Neural cell (in vitro differentiated cells): ENCODE results near the gene SLC12A3. TPM values are rescaled to one million over a fixed set of nuclear protein-coding genes. Genes with fewer than 3 reads are reported as not detected.

Source experiments
- H2AFZ ChIP-seq: fragments of 200-600, 300-800 bp; sonication (generic), shearing (Covaris generic); 2 replicates; pipeline ENCODE4 v1.6.0; 2014; ENCODE audit warnings: low read depth, mild to moderate bottlenecking, antibody characterized with exemption, low read length, moderate library complexity
- H3F3A ChIP-seq: fragments of 200-600 bp; shearing (Covaris generic); 2 replicates; pipeline ENCODE4 v1.6.1; 2016; ENCODE audit warnings: mild to moderate bottlenecking, moderate library complexity, mixed read lengths, antibody characterized with exemption, low read length; ENCODE audit not compliant: insufficient read depth, poor library complexity, severe bottlenecking
- H3K27ac ChIP-seq: fragments of 200-600, 300-800 bp; sonication (generic), shearing (Covaris generic); 2 replicates; pipeline ENCODE4 v1.5.1; 2014; ENCODE audit warnings: mild to moderate bottlenecking, low read length, moderate library complexity
- H3K27me3 ChIP-seq: fragments of 300-800, 200-600 bp; sonication (generic), shearing (Covaris generic); 2 replicates; pipeline ENCODE4 v1.6.0; 2014; ENCODE audit warnings: mild to moderate bottlenecking, low read depth, low read length, moderate library complexity; ENCODE audit not compliant: insufficient read depth
- H3K36me3 ChIP-seq: fragments of 300-800, 200-600 bp; sonication (generic), shearing (Covaris generic); 2 replicates; pipeline ENCODE4 v1.5.1; 2014; ENCODE audit warnings: mild to moderate bottlenecking, antibody characterized with exemption, low read length, moderate library complexity; ENCODE audit not compliant: insufficient read depth
- H3K4me2 ChIP-seq: fragments of 300-800, 200-600 bp; sonication (generic), shearing (Covaris generic); 2 replicates; pipeline ENCODE4 v1.6.0; 2014; ENCODE audit warnings: mild to moderate bottlenecking, low read length
- H3K4me3 ChIP-seq: fragments of 300-800, 200-600 bp; sonication (generic), shearing (Covaris generic); 2 replicates; pipeline ENCODE4 v1.5.1; 2014; ENCODE audit warnings: mild to moderate bottlenecking, low read length, moderate library complexity
- H3K79me2 ChIP-seq: fragments of 200-600 bp; shearing (Covaris generic); replicated peaks from 2 replicates; pipeline ENCODE4 v1.6.0; 2014; ENCODE audit warnings: mild to moderate bottlenecking, low read length, moderate library complexity; ENCODE audit not compliant: insufficient read depth
- H3K9ac ChIP-seq: fragments of 300-800, 200-600 bp; sonication (generic), shearing (Covaris generic); 2 replicates; pipeline ENCODE4 v1.6.1; 2016; ENCODE audit warnings: mild to moderate bottlenecking, low read length, mixed read lengths
- H3K9me2 ChIP-seq: fragments of 200-600 bp; shearing (Covaris generic); 2 replicates; pipeline ENCODE4 v1.6.1; 2016; ENCODE audit warnings: mild to moderate bottlenecking, low read length, mixed read lengths; ENCODE audit not compliant: insufficient read depth
- H3K9me3 ChIP-seq: fragments of 200-600, 300-800 bp; sonication (generic), shearing (Covaris generic); 2 replicates; pipeline ENCODE4 v1.6.1; 2016; ENCODE audit warnings: mild to moderate bottlenecking, mixed run types, low read length, moderate library complexity, mixed read lengths
- H4K20me1 ChIP-seq: fragments of 200-600 bp; shearing (Covaris generic); 2 replicates; pipeline ENCODE4 v1.6.1; 2016; ENCODE audit warnings: mild to moderate bottlenecking, mixed run types; ENCODE audit not compliant: insufficient read depth
- EP300 ChIP-seq: fragments of 450-650 bp; conservative IDR thresholded peaks from 2 replicates; pipeline ENCODE4 v1.6.1; 2014; ENCODE audit warnings: antibody characterized with exemption, mild to moderate bottlenecking, moderate library complexity; ENCODE audit not compliant: poor library complexity, severe bottlenecking
- EZH2 ChIP-seq: fragments of 200-600, 300-800 bp; shearing (Covaris generic), sonication (generic); IDR thresholded peaks from 2 replicates; pipeline ENCODE4 v1.6.1; 2014; ENCODE audit warnings: antibody characterized with exemption, low read length, borderline replicate concordance, mild to moderate bottlenecking; ENCODE audit not compliant: insufficient read depth, poor library complexity, severe bottlenecking
- MXI1 ChIP-seq: fragments of 450-650 bp; conservative IDR thresholded peaks from 2 replicates; pipeline ENCODE4 v1.6.1; 2014; ENCODE audit warnings: antibody characterized with exemption, mild to moderate bottlenecking; ENCODE audit not compliant: poor library complexity, severe bottlenecking
- POLR2AphosphoS5 ChIP-seq: IDR thresholded peaks from 2 replicates; pipeline ENCODE4 v1.6.1; 2012
- RAD21 ChIP-seq: fragments of 450-650 bp; conservative IDR thresholded peaks from 2 replicates; pipeline ENCODE4 v1.6.1; 2014; ENCODE audit warnings: antibody characterized with exemption, mild to moderate bottlenecking, moderate library complexity
- SMC3 ChIP-seq: fragments of 450-650 bp; conservative IDR thresholded peaks from 2 replicates; pipeline ENCODE4 v1.6.1; 2014; ENCODE audit warnings: antibody characterized with exemption, mild to moderate bottlenecking, moderate library complexity; ENCODE audit not compliant: poor library complexity
- TAF1 ChIP-seq: IDR thresholded peaks from 2 replicates; pipeline ENCODE4 v1.6.1; 2012; ENCODE audit warnings: low read depth
- polyA plus RNA-seq: library from polyadenylated mRNA; depleted of rRNA; stranded (reverse); fragments of >200 nt; gene quantifications from 2 replicates; pipeline ENCODE4 v1.2.3, GENCODE V29; 2014
- TF ChIP-seq, protein P1 (sequence below): fragments of 450-650 bp; IDR thresholded peaks from 2 replicates; pipeline ENCODE4 v1.5.1; 2014; ENCODE audit warnings: antibody characterized with exemption, mild to moderate bottlenecking, moderate library complexity; ENCODE audit not compliant: poor library complexity, severe bottlenecking
- TF ChIP-seq, protein P2 (sequence below): IDR thresholded peaks from 2 replicates; pipeline ENCODE4 v1.6.1; 2012; ENCODE audit warnings: borderline replicate concordance

Gene SLC12A3
- polyA plus RNA-seq, 1 donor from 2014 or later: 0.09 TPM

DNA sequence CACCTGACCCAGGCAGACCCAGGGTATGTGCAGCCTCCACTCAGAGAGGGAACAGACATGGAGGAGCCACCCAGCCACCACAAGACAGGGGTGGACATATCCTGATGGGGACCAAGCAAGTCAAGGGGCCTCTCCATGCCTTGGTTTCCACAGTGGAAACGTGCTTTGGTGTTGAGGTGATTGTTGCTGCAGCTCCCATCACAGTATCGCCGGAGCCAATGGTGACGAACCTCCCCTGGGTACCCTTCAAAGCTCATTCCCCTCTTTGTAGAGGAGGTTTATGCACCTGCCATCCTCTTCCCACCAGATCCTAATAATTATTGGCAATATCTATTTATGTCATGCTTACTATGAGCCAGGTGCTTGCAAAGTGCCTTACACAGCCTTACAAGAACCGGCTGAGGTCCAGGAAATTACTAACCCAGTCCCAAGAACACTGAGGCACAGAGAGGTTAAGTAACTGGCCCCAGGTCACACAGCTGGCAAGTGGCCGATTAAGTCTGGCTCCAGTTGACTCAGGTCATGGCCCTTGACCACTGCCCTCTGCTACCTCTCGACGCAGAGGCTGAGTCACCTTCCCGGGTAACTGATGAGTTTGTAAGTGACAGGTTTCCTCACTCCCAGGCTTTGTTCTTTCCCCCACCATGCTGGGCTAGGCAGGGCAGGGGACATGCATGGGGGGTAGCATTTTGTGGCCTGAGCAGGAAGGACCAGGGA is 20.6 kb downstream of the SLC12A3 start:
- Histone ChIP-seq H3F3A (no peaks in the 10 kb centered on the region), H4K20me1 (no peaks in the 10 kb centered on the region), H3K4me2 (no peak overlapping the region), H3K9me2 (no peaks in the 10 kb centered on the region), H3K9ac (no peak overlapping the region), H3K36me3 (no peaks in the 10 kb centered on the region), H3K9me3 (no peaks in the 10 kb centered on the region), H2AFZ (no peak overlapping the region), H3K4me3 (no peak overlapping the region), H3K27me3 (no peaks in the 10 kb centered on the region), H3K79me2 (no peaks in the 10 kb centered on the region), H3K27ac (no peak overlapping the region)
- TF ChIP-seq EP300: no peak
- TF ChIP-seq, protein P1, sequence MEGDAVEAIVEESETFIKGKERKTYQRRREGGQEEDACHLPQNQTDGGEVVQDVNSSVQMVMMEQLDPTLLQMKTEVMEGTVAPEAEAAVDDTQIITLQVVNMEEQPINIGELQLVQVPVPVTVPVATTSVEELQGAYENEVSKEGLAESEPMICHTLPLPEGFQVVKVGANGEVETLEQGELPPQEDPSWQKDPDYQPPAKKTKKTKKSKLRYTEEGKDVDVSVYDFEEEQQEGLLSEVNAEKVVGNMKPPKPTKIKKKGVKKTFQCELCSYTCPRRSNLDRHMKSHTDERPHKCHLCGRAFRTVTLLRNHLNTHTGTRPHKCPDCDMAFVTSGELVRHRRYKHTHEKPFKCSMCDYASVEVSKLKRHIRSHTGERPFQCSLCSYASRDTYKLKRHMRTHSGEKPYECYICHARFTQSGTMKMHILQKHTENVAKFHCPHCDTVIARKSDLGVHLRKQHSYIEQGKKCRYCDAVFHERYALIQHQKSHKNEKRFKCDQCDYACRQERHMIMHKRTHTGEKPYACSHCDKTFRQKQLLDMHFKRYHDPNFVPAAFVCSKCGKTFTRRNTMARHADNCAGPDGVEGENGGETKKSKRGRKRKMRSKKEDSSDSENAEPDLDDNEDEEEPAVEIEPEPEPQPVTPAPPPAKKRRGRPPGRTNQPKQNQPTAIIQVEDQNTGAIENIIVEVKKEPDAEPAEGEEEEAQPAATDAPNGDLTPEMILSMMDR: no peak
- TF ChIP-seq, protein P2, sequence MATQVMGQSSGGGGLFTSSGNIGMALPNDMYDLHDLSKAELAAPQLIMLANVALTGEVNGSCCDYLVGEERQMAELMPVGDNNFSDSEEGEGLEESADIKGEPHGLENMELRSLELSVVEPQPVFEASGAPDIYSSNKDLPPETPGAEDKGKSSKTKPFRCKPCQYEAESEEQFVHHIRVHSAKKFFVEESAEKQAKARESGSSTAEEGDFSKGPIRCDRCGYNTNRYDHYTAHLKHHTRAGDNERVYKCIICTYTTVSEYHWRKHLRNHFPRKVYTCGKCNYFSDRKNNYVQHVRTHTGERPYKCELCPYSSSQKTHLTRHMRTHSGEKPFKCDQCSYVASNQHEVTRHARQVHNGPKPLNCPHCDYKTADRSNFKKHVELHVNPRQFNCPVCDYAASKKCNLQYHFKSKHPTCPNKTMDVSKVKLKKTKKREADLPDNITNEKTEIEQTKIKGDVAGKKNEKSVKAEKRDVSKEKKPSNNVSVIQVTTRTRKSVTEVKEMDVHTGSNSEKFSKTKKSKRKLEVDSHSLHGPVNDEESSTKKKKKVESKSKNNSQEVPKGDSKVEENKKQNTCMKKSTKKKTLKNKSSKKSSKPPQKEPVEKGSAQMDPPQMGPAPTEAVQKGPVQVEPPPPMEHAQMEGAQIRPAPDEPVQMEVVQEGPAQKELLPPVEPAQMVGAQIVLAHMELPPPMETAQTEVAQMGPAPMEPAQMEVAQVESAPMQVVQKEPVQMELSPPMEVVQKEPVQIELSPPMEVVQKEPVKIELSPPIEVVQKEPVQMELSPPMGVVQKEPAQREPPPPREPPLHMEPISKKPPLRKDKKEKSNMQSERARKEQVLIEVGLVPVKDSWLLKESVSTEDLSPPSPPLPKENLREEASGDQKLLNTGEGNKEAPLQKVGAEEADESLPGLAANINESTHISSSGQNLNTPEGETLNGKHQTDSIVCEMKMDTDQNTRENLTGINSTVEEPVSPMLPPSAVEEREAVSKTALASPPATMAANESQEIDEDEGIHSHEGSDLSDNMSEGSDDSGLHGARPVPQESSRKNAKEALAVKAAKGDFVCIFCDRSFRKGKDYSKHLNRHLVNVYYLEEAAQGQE: no peak
- TF ChIP-seq SMC3: no peak
- TF ChIP-seq RAD21: no peak
- no peak for TF ChIP-seq POLR2AphosphoS5
- TF ChIP-seq TAF1: no peak
- no peak for TF ChIP-seq MXI1
- TF ChIP-seq EZH2: no peak

DNA sequence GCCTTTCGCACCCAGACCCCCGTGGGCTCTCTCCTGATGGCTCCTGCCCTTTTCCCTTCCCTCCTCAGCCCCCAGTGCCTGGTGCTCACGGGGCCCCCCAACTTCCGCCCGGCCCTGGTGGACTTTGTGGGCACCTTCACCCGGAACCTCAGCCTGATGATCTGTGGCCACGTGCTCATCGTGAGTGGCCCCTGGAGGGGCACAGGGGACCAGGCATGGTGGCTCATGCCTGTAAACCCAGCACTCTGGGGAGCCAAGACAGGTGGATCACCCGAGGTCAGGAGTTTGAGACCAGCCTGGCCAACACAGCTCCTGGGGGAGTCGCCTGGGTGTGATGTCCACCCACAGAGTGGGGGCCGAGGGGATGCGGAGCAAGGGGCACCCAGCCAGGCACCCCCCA is 21.3 kb downstream of the SLC12A3 start:
- H3F3A ChIP-seq: no peaks in the 10 kb centered on the region
- no peak overlapping the region for H3K27ac ChIP-seq
- no peak overlapping the region for H3K4me2 ChIP-seq
- H2AFZ ChIP-seq: no peak overlapping the region
- H4K20me1 ChIP-seq: no peaks in the 10 kb centered on the region
- H3K9ac ChIP-seq: no peak overlapping the region
- H3K27me3 ChIP-seq: no peaks in the 10 kb centered on the region
- H3K9me3 ChIP-seq: no peaks in the 10 kb centered on the region
- H3K36me3 ChIP-seq: no peaks in the 10 kb centered on the region
- no peak overlapping the region for H3K4me3 ChIP-seq
- no peaks in the 10 kb centered on the region for H3K79me2 ChIP-seq
- no peaks in the 10 kb centered on the region for H3K9me2 ChIP-seq
- TF ChIP-seq RAD21: no peak
- TF ChIP-seq, protein P1: no peak
- no peak for TF ChIP-seq TAF1
- TF ChIP-seq EP300: no peak
- TF ChIP-seq SMC3: no peak
- TF ChIP-seq MXI1: no peak
- TF ChIP-seq EZH2: no peak
- no peak for TF ChIP-seq POLR2AphosphoS5
- TF ChIP-seq, protein P2: no peak
